NOMO-1 treated with dmso at 0.1 percent for 144 hours (cell line): ENCODE measurements around the gene C17orf67.

Experiments used
- DNase-seq: peaks from one replicate; lab custom pipeline; 2025; ENCODE audit not compliant: unreplicated experiment; lab: John Stamatoyannopoulos, UW

The C17orf67 gene

GRCh38 chr17:56833809-56834379, at the start of gene C17orf67, which contains the start of gene DGKE:
Gene C17orf67, minus strand, starts transcription at chr17:56833920. Its CDS starts 18,110 bp downstream, at chr17:56815810.
Gene DGKE, plus strand, starts transcription at chr17:56834151. Its CDS starts 645 bp downstream, at chr17:56834796.
- peak; percentile 89 for DNase-seq

- DNase-seq: no peak
These were observed 48.1 kb upstream of the C17orf67 start for GRCh38 chr17:56881685-56882295.

GRCh38 chr17:56880571-56880970, 46.9 kb upstream of the C17orf67 start:
- peak; percentile 13 for DNase-seq

- DNase-seq: peak; percentile 42
These were observed 46.4 kb upstream of the C17orf67 start for GRCh38 chr17:56880133-56880532.

- no peak for DNase-seq
These were observed 45.6 kb upstream of the C17orf67 start for GRCh38 chr17:56879280-56879679.

GRCh38 chr17:56876766-56877179, 43.1 kb upstream of the C17orf67 start:
- no peak for DNase-seq

- DNase-seq: no peak
These were observed 36.4 kb upstream of the C17orf67 start for GRCh38 chr17:56870081-56870651.

- no peak for DNase-seq
These were observed 35.0 kb upstream of the C17orf67 start for GRCh38 chr17:56868716-56869115.

GRCh38 chr17:56867948-56868376, 34.2 kb upstream of the C17orf67 start:
- no peak for DNase-seq

GRCh38 chr17:56866496-56866895, 32.8 kb upstream of the C17orf67 start:
- DNase-seq: no peak

GRCh38 chr17:56866076-56866475, 32.4 kb upstream of the C17orf67 start:
- no peak for DNase-seq

- DNase-seq: no peak
These were observed 30.3 kb upstream of the C17orf67 start for GRCh38 chr17:56863974-56864373.

- DNase-seq: no peak
These were observed 28.2 kb upstream of the C17orf67 start for GRCh38 chr17:56861899-56862298.

GRCh38 chr17:56851008-56851407, 17.3 kb upstream of the C17orf67 start:
- DNase-seq: no peak

- DNase-seq: no peak
These were observed 16.9 kb upstream of the C17orf67 start for GRCh38 chr17:56850591-56850990.

- DNase-seq: no peak
These were observed 15.4 kb upstream of the C17orf67 start for GRCh38 chr17:56849131-56849530.

- DNase-seq: no peak
These were observed 13.4 kb upstream of the C17orf67 start for GRCh38 chr17:56847106-56847505.

GRCh38 chr17:56845934-56846333, 12.2 kb upstream of the C17orf67 start:
- no peak for DNase-seq

- no peak for DNase-seq
These were observed 8.9 kb upstream of the C17orf67 start for GRCh38 chr17:56842577-56842976.

GRCh38 chr17:56838687-56839086, 5.0 kb upstream of the C17orf67 start:
- DNase-seq: no peak

- no peak for DNase-seq
These were observed 1.5 kb upstream of the C17orf67 start for GRCh38 chr17:56835264-56835585.

GRCh38 chr17:56834380-56835263, 902 bp upstream of the C17orf67 start:
- peak; percentile 56 for DNase-seq
